IMR-90 (cell line): ENCODE results near the gene HDHD3.

Experiments used
- BHLHE40 ChIP-seq: fragments of 150-350 bp; IDR thresholded peaks from 2 replicates; pipeline ENCODE4 v1.6.1; 2016; ENCODE audit warnings: mild to moderate bottlenecking, low read depth, low read length
- CEBPB ChIP-seq: IDR thresholded peaks from 2 replicates; pipeline ENCODE4 v1.6.1; 2012; ENCODE audit warnings: low read depth, low read length, improper control_type of control experiment
- CTCF ChIP-seq: conservative IDR thresholded peaks from 2 replicates; pipeline ENCODE4 v1.5.1; 2012; ENCODE audit warnings: mild to moderate bottlenecking, low read depth, low read length, improper control_type of control experiment
- FOS ChIP-seq: fragments of 150-350 bp; IDR thresholded peaks from 2 replicates; pipeline ENCODE4 v1.6.1; 2016; ENCODE audit warnings: low read depth, low read length
- POLR2A ChIP-seq: IDR thresholded peaks from 2 replicates; pipeline ENCODE4 v1.6.1; 2012; ENCODE audit warnings: mild to moderate bottlenecking, low read depth, low read length
- RAD21 ChIP-seq: IDR thresholded peaks from 2 replicates; pipeline ENCODE4 v1.6.1; 2012; ENCODE audit warnings: low read length, improper control_type of control experiment
- RCOR1 ChIP-seq: IDR thresholded peaks from 2 replicates; pipeline ENCODE4 v1.6.1; 2012; ENCODE audit warnings: mild to moderate bottlenecking, low read length, improper control_type of control experiment; ENCODE audit not compliant: insufficient replicate concordance
- RFX5 ChIP-seq: IDR thresholded peaks from 2 replicates; pipeline ENCODE4 v1.8.0; 2012; ENCODE audit warnings: low read depth, mild to moderate bottlenecking, low read length, moderate library complexity
- SMC3 ChIP-seq: fragments of 150-350 bp; IDR thresholded peaks from 2 replicates; pipeline ENCODE4 v1.6.1; 2016; ENCODE audit warnings: low read depth, mild to moderate bottlenecking, antibody characterized with exemption, low read length, moderate library complexity

- no peak for TF ChIP-seq POLR2A
- TF ChIP-seq CTCF = no peak
- TF ChIP-seq RAD21 = no peak
- no peak for TF ChIP-seq SMC3
- no peak for TF ChIP-seq CEBPB
- TF ChIP-seq RFX5 = no peak
- TF ChIP-seq RCOR1 = no peak
- TF ChIP-seq FOS = no peak
- no peak for TF ChIP-seq BHLHE40
These were observed 39.1 kb downstream of the HDHD3 start for GRCh38 chr9:113337714-113338113.
